HepG2 (cell line): ENCODE results near the gene NUP153. TPM values are rescaled to one million over a fixed set of nuclear protein-coding genes. Genes with fewer than 3 reads are reported as not detected.
"Not testable (repeated sequence)": the region's sequence is repeated elsewhere in the genome, so short reads cannot be mapped to it uniquely, and the experiment has no call there.

ENCODE experiments used
- ATAC-seq: fragments of 200-7000 bp; cut with Tn5 transposase; 3 replicates; pipeline ENCODE4 v1.9.1; 2020; ENCODE audit warnings: mild to moderate bottlenecking, moderate library complexity
- BruUV-seq: library from RNA; stranded (reverse); fragments of 400-500 nt; replicated peaks from 2 replicates; lab custom pipeline; 2021; lab: Mats Ljungman, UMichigan
- CTCF ChIA-PET: fragments of 300-600 bp; formaldehyde crosslinking; extraction: SDS; loops from one replicate; lab custom pipeline; 2021; ENCODE audit warnings: low total read pairs, inconsistent platforms, low intra/inter-chr PET ratio; lab: Yijun Ruan, JAX
- POLR2A ChIA-PET: fragments of 350-600 bp; sonication (Branson Sonifier 250); formaldehyde crosslinking; loops from one replicate; lab custom pipeline; 2020; ENCODE audit warnings: antibody characterized with exemption, inconsistent platforms; lab: Yijun Ruan, JAX
- DNase-seq: peaks from one replicate; pipeline ENCODE4 v3.0.0-alpha.2; 2015; ENCODE audit warnings: low spot score
- FAIRE-seq: peaks from 3 replicates; lab custom pipeline; 2011; peaks lifted over from hg19 to GRCh38; lab: Jason Lieb, UNC
- H2AFZ ChIP-seq: one replicate; pipeline ENCODE4 v1.6.1; 2011; ENCODE audit warnings: low read length, inconsistent platforms
- H3K27ac ChIP-seq: fragments of 300-600 bp; 3 replicates; pipeline ENCODE4 v1.8.0; 2011; ENCODE audit warnings: mixed run types, mild to moderate bottlenecking, mixed read lengths, low read length, inconsistent platforms; ENCODE audit not compliant: insufficient read depth; ENCODE audit errors: extremely low read length
- H3K27me3 ChIP-seq, 2 experiments: fragments of 200-600 bp in 1 of 2; 2 replicates in 1 of 2; 3 replicates in 1 of 2; pipeline versions ENCODE4 v1.6.0 to v1.8.0; 2011; ENCODE audit warnings: low read length in 2 of 2, mild to moderate bottlenecking in 2 of 2, moderate library complexity in 2 of 2, inconsistent platforms in 1 of 2; ENCODE audit not compliant: insufficient read depth in 2 of 2, control insufficient read depth in 1 of 2
- H3K36me3 ChIP-seq, 2 experiments: fragments of 200-600 bp in 1 of 2; replicated peaks in 1 of 2; 2 replicates in 1 of 2; 3 replicates in 1 of 2; pipeline versions ENCODE4 v1.5.1 to v1.8.0; 2011; ENCODE audit warnings: low read length in 2 of 2, inconsistent platforms in 1 of 2; ENCODE audit not compliant: insufficient read depth in 2 of 2, control insufficient read depth in 1 of 2
- H3K4me1 ChIP-seq: 2 replicates; pipeline ENCODE4 v1.5.1; 2012; ENCODE audit warnings: low read length, inconsistent platforms; ENCODE audit not compliant: insufficient read depth
- H3K4me2 ChIP-seq: 2 replicates; pipeline ENCODE4 v1.6.0; 2011; ENCODE audit warnings: low read depth, low read length, inconsistent platforms
- H3K4me3 ChIP-seq, 3 experiments: fragments of 200-600 bp in 1 of 3; sonication (generic), shearing (Covaris generic) in 1 of 3; replicated peaks in 1 of 3; 2 replicates each; pipeline ENCODE4 v1.5.1; 2011 to 2016; ENCODE audit warnings: low read length in 3 of 3, inconsistent platforms in 2 of 3, low read depth in 2 of 3, mild to moderate bottlenecking in 2 of 3, control low read depth in 1 of 3, mixed read lengths in 1 of 3; ENCODE audit not compliant: insufficient read depth in 1 of 3
- H3K79me2 ChIP-seq: one replicate; pipeline ENCODE4 v1.6.1; 2011; ENCODE audit warnings: low read length, inconsistent platforms; ENCODE audit not compliant: insufficient read depth
- H3K9ac ChIP-seq: 2 replicates; pipeline ENCODE4 v1.6.0; 2011; ENCODE audit warnings: mild to moderate bottlenecking, low read depth, low read length, inconsistent platforms; ENCODE audit not compliant: insufficient read depth
- H3K9me3 ChIP-seq: 2 replicates; pipeline ENCODE4 v1.5.1; 2012; ENCODE audit warnings: mild to moderate bottlenecking, low read length
- H4K20me1 ChIP-seq: 2 replicates; pipeline ENCODE4 v1.6.0; 2011; ENCODE audit warnings: inconsistent platforms, mild to moderate bottlenecking, low read length, moderate library complexity; ENCODE audit not compliant: insufficient read depth
- MBNL3 ChIP-seq: fragments of 250-450 bp; sonication (Bioruptor Pico); conservative IDR thresholded peaks from 2 replicates; pipeline ENCODE4 v1.8.0; 2022; ENCODE audit warnings: mild to moderate bottlenecking, inconsistent platforms
- ZNF280D ChIP-seq: sonication (generic); formaldehyde crosslinking; IDR thresholded peaks from 2 replicates; pipeline ENCODE4 v1.5.1; 2020; ENCODE audit warnings: mild to moderate bottlenecking, missing genetic modification reagents
- WGBS: methylation state at CpG from one replicate; pipeline ENCODE4 v1.1.6; 2017; ENCODE audit warnings: low lambda C conversion rate; 5-methylcytosine and 5-hydroxymethylcytosine counted together
- in situ Hi-C: cut with HindIII; loops from 2 replicates; pipeline ENCODE4 v1.10.0; 2017; ENCODE audit warnings: low pct_unique_long_range_greater_than_20kb; ENCODE audit not compliant: extremely low pct_ligation_motif_present
- intact Hi-C: fragments of 100-400 bp; cut with micrococcal nuclease; formaldehyde crosslinking; loops from one replicate; pipeline ENCODE4 v1.10.0; 2022; ENCODE audit not compliant: unreplicated experiment
- polyA plus RNA-seq, 8 experiments: library from polyadenylated mRNA; depleted of rRNA in 3 of 8; stranded (reverse) in 7 of 8; unstranded in 1 of 8; fragments of >200 nt; fragmentation: Illumina TruSeq in 4 of 8; extraction: Trizol in 4 of 8; gene quantifications; 2 replicates each; pipeline versions ENCODE4 v1.2.1 to v1.2.3, GENCODE V29; 2011 to 2016; ENCODE audit warnings: low read depth in 4 of 8, missing spikeins in 1 of 8, mixed read lengths in 1 of 8; ENCODE audit not compliant: insufficient read depth in 1 of 8
- total RNA-seq, 5 experiments: library from RNA; depleted of rRNA; stranded (reverse); fragments of >200 nt; fragmentation: Illumina TruSeq; extraction: Trizol; gene quantifications; 2 replicates each; pipeline ENCODE4 v1.2.3, GENCODE V29; 2016; ENCODE audit warnings: low read depth in 1 of 5

NUP153 gene
- total and polyA plus RNA-seq, 2 of the 13 experiments (the other 11 are each of a cell fraction or from before 2014, with no cell fraction given), result 29.8 to 55.2 TPM

GRCh38 chr6:17737704-17738252 lies 31.1 kb upstream of the NUP153 start:
- ChIA-PET CTCF (no interaction called here), POLR2A (no interaction called here)

GRCh38 chr6:17735311-17735710 lies 28.6 kb upstream of the NUP153 start:
- no CpG with 5 or more reads among the region's 27 CpGs for WGBS
- intact Hi-C loops, H3K9ac ChIP-seq, H3K27me3 ChIP-seq, H3K27ac ChIP-seq, H3K36me3 ChIP-seq, CTCF ChIA-PET, H3K4me1 ChIP-seq, BruUV-seq, H3K4me3 ChIP-seq, DNase-seq, H3K4me2 ChIP-seq, FAIRE-seq, H2AFZ ChIP-seq, ATAC-seq, H3K79me2 ChIP-seq, H4K20me1 ChIP-seq, POLR2A ChIA-PET, in situ Hi-C loops: not testable (repeated sequence)
- peaks cover 23% of the 10 kb centered on the region; the same call in 1 of the 2 replicates for H3K9me3 ChIP-seq

More at GRCh38 chr6:17737704-17738252, 31.1 kb upstream of the NUP153 start:
- TF ChIP-seq MBNL3 (no peak), ZNF280D (CRISPR knock-in tag) (0 out of 2 replicates have a peak, but pooled peaks have one; percentile 51)
- WGBS, result 58% methylated on average over 1 of the region's 1 CpG
- FAIRE-seq (no peak), ATAC-seq (no peak), DNase-seq (no peak)
- H3K79me2 ChIP-seq, result no peaks in the 10 kb centered on the region
- intact Hi-C loops, result no loop called here
- no peaks in the 10 kb centered on the region for H4K20me1 ChIP-seq
- no TSS peak for BruUV-seq
- no peaks in the 10 kb centered on the region for H3K27me3 ChIP-seq
- no peak overlapping the region for H3K9ac ChIP-seq
- no peak overlapping the region for H2AFZ ChIP-seq
- no peak overlapping the region for H3K27ac ChIP-seq
- peaks cover 23% of the 10 kb centered on the region; the same call in 1 of the 2 replicates for H3K9me3 ChIP-seq
- no peak overlapping the region for H3K4me2 ChIP-seq
- H3K4me3 ChIP-seq, result no peak overlapping the region
- 0 out of 2 replicates have a peak, but pooled peaks cover 8% of the 10 kb centered on the region for H3K4me1 ChIP-seq
- no peaks in the 10 kb centered on the region for H3K36me3 ChIP-seq
- in situ Hi-C loops, result no loop called here
